ENCODE measurements around the gene DNAJC7. TPM values are rescaled to one million over a fixed set of nuclear protein-coding genes. Genes with fewer than 3 reads are reported as not detected.

DNAJC7 gene
- total RNA-seq, 4 donors from 2014 or later = 62.6 to 84.0 (median 65.6) TPM

- Histone ChIP-seq H3K4me3 (replicated peaks in 1 of 3) (no peak overlapping the region), H3K36me3 (no peaks in the 10 kb centered on the region), H3K27me3 (no peaks in the 10 kb centered on the region), H3K27ac (no peak overlapping the region), H3K9me3 (no peaks in the 10 kb centered on the region), H3K4me1 (no peaks in the 10 kb centered on the region)
- no peak for DNase-seq
- 90 to 92% methylated on average over 5 to 17 of the region's 20 CpGs for WGBS, 2 donors
- intact Hi-C loops (cut with DNase I) = no loop called here
- TF ChIP-seq, protein P1, sequence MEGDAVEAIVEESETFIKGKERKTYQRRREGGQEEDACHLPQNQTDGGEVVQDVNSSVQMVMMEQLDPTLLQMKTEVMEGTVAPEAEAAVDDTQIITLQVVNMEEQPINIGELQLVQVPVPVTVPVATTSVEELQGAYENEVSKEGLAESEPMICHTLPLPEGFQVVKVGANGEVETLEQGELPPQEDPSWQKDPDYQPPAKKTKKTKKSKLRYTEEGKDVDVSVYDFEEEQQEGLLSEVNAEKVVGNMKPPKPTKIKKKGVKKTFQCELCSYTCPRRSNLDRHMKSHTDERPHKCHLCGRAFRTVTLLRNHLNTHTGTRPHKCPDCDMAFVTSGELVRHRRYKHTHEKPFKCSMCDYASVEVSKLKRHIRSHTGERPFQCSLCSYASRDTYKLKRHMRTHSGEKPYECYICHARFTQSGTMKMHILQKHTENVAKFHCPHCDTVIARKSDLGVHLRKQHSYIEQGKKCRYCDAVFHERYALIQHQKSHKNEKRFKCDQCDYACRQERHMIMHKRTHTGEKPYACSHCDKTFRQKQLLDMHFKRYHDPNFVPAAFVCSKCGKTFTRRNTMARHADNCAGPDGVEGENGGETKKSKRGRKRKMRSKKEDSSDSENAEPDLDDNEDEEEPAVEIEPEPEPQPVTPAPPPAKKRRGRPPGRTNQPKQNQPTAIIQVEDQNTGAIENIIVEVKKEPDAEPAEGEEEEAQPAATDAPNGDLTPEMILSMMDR (IDR thresholded peaks at IDR 0.05) = no peak
- no peak for TF ChIP-seq POLR2A (IDR thresholded peaks at IDR 0.05)
These were observed 25.5 kb upstream of the DNAJC7 start for GRCh38 chr17:42042598-42043319.

GRCh38 chr17:42041619-42042018 lies 24.4 kb upstream of the DNAJC7 start:
- H3K4me1 ChIP-seq = no peaks in the 10 kb centered on the region
- intact Hi-C loops (cut with DNase I) = no loop called here
- no peak overlapping the region for H3K4me3 ChIP-seq (replicated peaks in 1 of 3)
- no peaks in the 10 kb centered on the region for H3K9me3 ChIP-seq
- TF ChIP-seq POLR2A (IDR thresholded peaks at IDR 0.05) = no peak
- TF ChIP-seq, protein P1 (IDR thresholded peaks at IDR 0.05) = no peak
- H3K27ac ChIP-seq = no peak overlapping the region
- H3K27me3 ChIP-seq = no peaks in the 10 kb centered on the region
- no peak for DNase-seq
- no peaks in the 10 kb centered on the region for H3K36me3 ChIP-seq

- no peak for TF ChIP-seq POLR2A (IDR thresholded peaks at IDR 0.05)
- TF ChIP-seq, protein P1 (IDR thresholded peaks at IDR 0.05) = no peak
- no peak overlapping the region for H3K4me3 ChIP-seq (replicated peaks in 1 of 3)
- WGBS, 2 donors = 82 to 97% methylated on average over 2 to 7 of the region's 10 CpGs
- H3K36me3 ChIP-seq = no peaks in the 10 kb centered on the region
- no peak overlapping the region for H3K27ac ChIP-seq
- intact Hi-C loops (cut with DNase I) = no loop called here
- H3K27me3 ChIP-seq = no peaks in the 10 kb centered on the region
- H3K9me3 ChIP-seq = no peaks in the 10 kb centered on the region
- H3K4me1 ChIP-seq = no peaks in the 10 kb centered on the region
- DNase-seq = no peak
These were observed 23.6 kb upstream of the DNAJC7 start for GRCh38 chr17:42040818-42041217.

- intact Hi-C loops (cut with DNase I) = no loop called here
- Histone ChIP-seq H3K27ac (no peak overlapping the region), H3K27me3 (no peaks in the 10 kb centered on the region), H3K4me3 (replicated peaks in 1 of 3) (no peak overlapping the region), H3K36me3 (no peaks in the 10 kb centered on the region), H3K9me3 (no peaks in the 10 kb centered on the region), H3K4me1 (no peaks in the 10 kb centered on the region)
- WGBS, 2 donors = 26 to 45% methylated on average over 29 to 41 of the region's 77 CpGs
- TF ChIP-seq POLR2A (IDR thresholded peaks at IDR 0.05) = no peak
- TF ChIP-seq, protein P1 (IDR thresholded peaks at IDR 0.05) = no peak
- no peak for DNase-seq
These were observed 22.8 kb upstream of the DNAJC7 start for GRCh38 chr17:42039794-42040763.
